Activated naive CD4-positive, alpha-beta T cell treated with anti-CD3 and anti-CD28 coated beads, Interleukin-2, amount 50 U/mL, for 24 hours (primary cell): ENCODE data around the gene KCNC1.

ENCODE experiments used
- H3K27ac Mint-ChIP-seq: one replicate; pipeline ENCODE4 v1.8.0; 2021; ENCODE audit warnings: mild to moderate bottlenecking, mixed read lengths
- H3K27me3 Mint-ChIP-seq: one replicate; pipeline ENCODE4 v1.8.0; 2021; ENCODE audit warnings: mixed read lengths
- H3K36me3 Mint-ChIP-seq: one replicate; pipeline ENCODE4 v1.8.0; 2021; ENCODE audit warnings: mixed read lengths
- H3K4me1 Mint-ChIP-seq: one replicate; pipeline ENCODE4 v1.8.0; 2021; ENCODE audit warnings: mixed read lengths
- H3K4me3 Mint-ChIP-seq: one replicate; pipeline ENCODE4 v1.8.0; 2021; ENCODE audit warnings: mild to moderate bottlenecking, mixed read lengths
- H3K9me3 Mint-ChIP-seq: one replicate; pipeline ENCODE4 v1.8.0; 2021; ENCODE audit warnings: mixed read lengths

KCNC1 gene

DNA sequence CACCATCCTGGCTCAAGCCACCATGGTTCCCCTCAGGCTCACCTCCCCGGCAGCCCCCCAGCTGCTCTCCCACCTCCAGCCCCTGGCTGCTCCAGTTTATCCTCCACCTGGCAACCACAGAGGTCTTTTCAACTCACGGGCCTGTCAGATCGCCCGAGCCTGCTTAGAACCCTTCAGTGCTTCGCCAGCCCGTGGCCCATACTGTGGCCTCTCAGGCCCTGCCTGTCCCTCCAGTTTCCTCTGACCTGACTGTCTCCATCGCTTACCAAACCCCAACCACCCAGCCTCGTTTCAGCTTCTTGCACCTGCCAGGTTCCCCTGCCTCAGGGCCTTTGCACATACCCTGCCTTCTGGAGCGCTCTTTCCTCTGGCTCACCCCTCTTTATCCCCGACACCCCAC lies 6.9 kb downstream of the KCNC1 start:
- Mint-ChIP-seq H3K36me3 (no peaks in the 10 kb centered on the region), H3K4me3 (no peak overlapping the region), H3K27me3 (peaks cover 12% of the 10 kb centered on the region), H3K4me1 (no peaks in the 10 kb centered on the region), H3K9me3 (no peaks in the 10 kb centered on the region), H3K27ac (no peak overlapping the region)

- Mint-ChIP-seq H3K27ac (no peak overlapping the region), H3K4me3 (no peak overlapping the region), H3K9me3 (no peaks in the 10 kb centered on the region), H3K4me1 (no peaks in the 10 kb centered on the region), H3K36me3 (no peaks in the 10 kb centered on the region), H3K27me3 (peaks cover 9% of the 10 kb centered on the region)
These were observed 7.4 kb downstream of the KCNC1 start for GRCh38 chr11:17742019-17742418.

GRCh38 chr11:17743026-17743807 lies 8.6 kb downstream of the KCNC1 start:
- Mint-ChIP-seq H3K27ac (no peak overlapping the region), H3K27me3 (peaks cover 6% of the 10 kb centered on the region), H3K36me3 (no peaks in the 10 kb centered on the region), H3K4me1 (no peaks in the 10 kb centered on the region), H3K4me3 (no peak overlapping the region), H3K9me3 (no peaks in the 10 kb centered on the region)

DNA sequence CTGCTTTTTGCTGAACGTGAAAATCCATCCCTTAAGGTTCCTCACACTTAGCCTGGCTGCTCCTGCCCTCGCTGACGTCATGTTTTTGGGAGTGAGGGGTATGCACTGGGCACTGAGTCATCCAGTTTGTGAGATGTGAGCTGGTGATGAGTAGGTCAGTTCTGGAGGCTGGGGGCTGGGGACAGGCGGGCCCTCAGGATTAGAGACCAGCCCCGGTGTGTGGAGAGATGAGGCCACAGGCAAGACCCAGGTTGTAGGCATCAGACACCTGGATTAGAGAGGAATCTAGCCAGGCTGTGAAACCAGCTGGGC lies 9.2 kb downstream of the KCNC1 start:
- H3K27ac Mint-ChIP-seq = no peak overlapping the region
- H3K36me3 Mint-ChIP-seq = no peaks in the 10 kb centered on the region
- no peak overlapping the region for H3K4me3 Mint-ChIP-seq
- no peaks in the 10 kb centered on the region for H3K9me3 Mint-ChIP-seq
- H3K27me3 Mint-ChIP-seq = peaks cover 6% of the 10 kb centered on the region
- H3K4me1 Mint-ChIP-seq = no peaks in the 10 kb centered on the region

DNA sequence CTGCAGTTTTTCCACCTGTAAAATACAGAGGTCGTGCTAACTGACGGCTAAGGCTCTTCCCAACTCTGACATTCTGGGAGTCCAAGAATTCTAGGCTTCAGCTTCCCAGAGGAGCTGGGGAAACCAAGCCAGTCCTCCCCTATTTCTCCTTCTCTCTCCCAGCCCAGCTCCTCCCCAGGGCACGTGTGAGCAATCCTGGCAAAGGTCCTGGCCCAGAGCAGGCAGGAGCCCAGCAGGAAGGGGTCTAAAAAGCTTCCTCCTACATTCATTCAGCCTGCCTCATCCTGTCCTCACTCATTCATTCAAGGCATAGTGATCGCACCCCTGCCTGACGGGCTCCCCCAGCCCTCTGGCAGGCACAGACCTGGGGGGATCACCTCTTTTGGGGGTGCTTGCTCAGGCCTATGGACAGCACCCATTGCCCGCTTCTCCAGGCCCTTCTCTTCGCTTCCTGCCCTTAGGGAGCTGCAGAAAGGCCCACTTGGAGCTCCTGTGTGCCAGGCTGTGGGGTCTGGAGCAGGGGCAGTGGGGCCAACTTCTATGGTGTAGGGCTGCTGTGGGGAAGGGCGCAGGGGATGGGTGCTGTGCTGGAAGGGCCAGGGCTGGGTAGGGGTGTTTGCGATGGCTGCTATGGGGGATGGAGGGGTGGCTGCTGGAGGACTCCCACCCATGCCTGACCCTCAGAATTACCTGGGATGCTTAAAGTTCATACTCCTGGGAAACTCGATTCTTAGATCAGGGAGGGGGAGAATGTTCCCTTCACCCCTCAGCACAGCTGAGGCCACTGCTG lies 9.8 kb downstream of the KCNC1 start:
- H3K36me3 Mint-ChIP-seq = no peaks in the 10 kb centered on the region
- H3K27me3 Mint-ChIP-seq = peaks cover 6% of the 10 kb centered on the region
- no peak overlapping the region for H3K27ac Mint-ChIP-seq
- no peak overlapping the region for H3K4me3 Mint-ChIP-seq
- no peaks in the 10 kb centered on the region for H3K4me1 Mint-ChIP-seq
- H3K9me3 Mint-ChIP-seq = no peaks in the 10 kb centered on the region

GRCh38 chr11:17745023-17745772 lies 10.6 kb downstream of the KCNC1 start:
- Mint-ChIP-seq H3K36me3 (no peaks in the 10 kb centered on the region), H3K27ac (no peak overlapping the region), H3K27me3 (peaks cover 6% of the 10 kb centered on the region), H3K9me3 (no peaks in the 10 kb centered on the region), H3K4me1 (no peaks in the 10 kb centered on the region), H3K4me3 (no peak overlapping the region)

GRCh38 chr11:17746096-17746495 lies 11.5 kb downstream of the KCNC1 start:
- Mint-ChIP-seq H3K27me3 (peaks cover 6% of the 10 kb centered on the region), H3K4me1 (no peaks in the 10 kb centered on the region), H3K27ac (no peak overlapping the region), H3K4me3 (no peak overlapping the region), H3K9me3 (no peaks in the 10 kb centered on the region), H3K36me3 (no peaks in the 10 kb centered on the region)

DNA sequence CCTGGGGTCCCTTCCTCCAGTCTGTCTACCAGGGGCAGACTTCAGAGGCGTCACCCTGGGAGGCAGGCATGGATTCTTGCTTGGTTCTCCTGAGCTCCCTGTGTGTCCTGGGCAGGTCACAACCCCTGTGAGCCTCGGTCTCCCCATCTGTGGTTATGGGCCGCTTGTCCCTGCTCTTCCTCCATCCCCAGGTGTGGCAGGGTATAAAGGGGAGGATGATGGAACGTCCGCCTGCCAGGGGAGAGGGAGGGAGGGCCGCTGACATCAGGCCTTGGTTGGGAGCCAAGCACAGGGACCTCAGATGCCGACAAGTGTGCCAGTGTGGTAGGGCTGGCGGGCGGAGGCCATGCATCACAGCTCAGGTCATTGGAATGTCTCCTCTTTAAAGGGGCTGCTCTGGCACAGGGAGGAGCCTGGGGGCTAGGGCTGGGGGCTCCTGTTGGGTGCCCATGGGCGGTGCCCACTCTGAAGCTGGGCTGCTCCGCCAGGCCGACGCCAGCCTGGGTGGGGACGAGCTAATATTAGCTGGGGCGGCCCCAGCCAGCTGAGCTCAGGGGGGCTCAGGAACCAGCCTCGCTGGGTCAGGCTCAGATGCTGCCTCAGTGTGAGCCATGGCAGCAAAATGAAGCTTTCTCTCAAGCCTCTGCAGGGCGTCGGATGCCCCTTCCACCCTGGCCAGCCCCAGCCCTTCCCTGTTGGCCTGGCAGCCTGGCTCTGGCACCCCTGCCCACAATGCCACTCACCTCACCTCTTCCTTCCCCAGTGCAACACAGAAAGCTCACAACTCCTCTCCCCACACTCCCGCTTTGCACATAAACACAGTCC lies 12.8 kb downstream of the KCNC1 start:
- Mint-ChIP-seq H3K27me3 (peaks cover 4% of the 10 kb centered on the region), H3K4me1 (no peaks in the 10 kb centered on the region), H3K27ac (no peak overlapping the region), H3K36me3 (no peaks in the 10 kb centered on the region), H3K4me3 (no peak overlapping the region), H3K9me3 (no peaks in the 10 kb centered on the region)

- H3K4me3 Mint-ChIP-seq = no peak overlapping the region
- no peaks in the 10 kb centered on the region for H3K4me1 Mint-ChIP-seq
- no peaks in the 10 kb centered on the region for H3K9me3 Mint-ChIP-seq
- no peak overlapping the region for H3K27ac Mint-ChIP-seq
- no peaks in the 10 kb centered on the region for H3K36me3 Mint-ChIP-seq
- peaks cover 5% of the 10 kb centered on the region for H3K27me3 Mint-ChIP-seq
These were observed 13.5 kb downstream of the KCNC1 start for GRCh38 chr11:17748044-17748443.

DNA sequence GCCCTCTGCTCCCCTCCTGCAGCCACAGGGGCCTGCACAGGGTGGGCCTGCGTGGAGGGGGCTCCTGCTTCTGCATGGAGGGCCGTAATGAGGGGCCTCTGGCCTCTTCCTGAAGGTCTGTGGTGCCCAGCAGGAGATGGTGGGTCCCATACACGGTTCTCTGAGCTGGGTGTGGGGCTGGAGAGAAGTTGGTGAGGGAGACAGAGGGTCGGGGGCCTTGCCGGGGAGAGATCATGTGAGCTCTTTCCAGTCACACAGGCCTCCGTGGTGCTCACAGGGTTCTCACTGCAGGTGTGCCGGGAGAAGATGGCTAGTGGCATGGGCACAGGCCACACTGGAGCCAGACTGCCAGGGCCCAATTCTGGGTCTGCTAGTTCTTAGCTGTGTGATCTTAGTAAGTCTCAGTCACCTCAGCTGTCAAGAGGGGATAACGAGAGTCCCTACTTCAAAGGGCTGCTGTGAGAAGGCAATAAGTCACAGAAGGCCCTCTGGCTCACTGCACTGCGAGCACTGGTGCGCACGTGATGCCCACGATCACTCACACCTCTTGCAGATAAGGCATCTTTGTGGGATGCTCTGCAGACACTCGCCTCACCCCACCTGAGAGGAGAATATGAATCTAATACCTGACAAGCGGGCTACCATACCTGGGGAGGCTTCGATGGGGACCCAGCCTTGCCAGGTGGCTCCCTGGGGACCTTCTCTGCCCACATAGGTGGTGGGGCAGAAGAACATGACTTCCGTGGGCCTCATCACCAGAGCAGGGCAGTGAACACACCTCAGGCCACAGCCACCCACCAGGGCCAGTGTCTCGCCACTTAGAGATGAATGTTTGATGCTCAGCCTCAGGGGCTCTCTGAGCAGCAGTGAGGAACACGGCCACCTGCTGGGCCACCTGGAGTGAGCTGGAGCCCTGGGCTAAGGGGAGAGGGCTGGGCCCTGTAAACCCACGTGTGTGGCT lies 14.5 kb downstream of the KCNC1 start:
- Mint-ChIP-seq H3K4me3 (no peak overlapping the region), H3K9me3 (no peaks in the 10 kb centered on the region), H3K27me3 (peaks cover 5% of the 10 kb centered on the region), H3K27ac (no peak overlapping the region), H3K36me3 (no peaks in the 10 kb centered on the region), H3K4me1 (no peaks in the 10 kb centered on the region)

DNA sequence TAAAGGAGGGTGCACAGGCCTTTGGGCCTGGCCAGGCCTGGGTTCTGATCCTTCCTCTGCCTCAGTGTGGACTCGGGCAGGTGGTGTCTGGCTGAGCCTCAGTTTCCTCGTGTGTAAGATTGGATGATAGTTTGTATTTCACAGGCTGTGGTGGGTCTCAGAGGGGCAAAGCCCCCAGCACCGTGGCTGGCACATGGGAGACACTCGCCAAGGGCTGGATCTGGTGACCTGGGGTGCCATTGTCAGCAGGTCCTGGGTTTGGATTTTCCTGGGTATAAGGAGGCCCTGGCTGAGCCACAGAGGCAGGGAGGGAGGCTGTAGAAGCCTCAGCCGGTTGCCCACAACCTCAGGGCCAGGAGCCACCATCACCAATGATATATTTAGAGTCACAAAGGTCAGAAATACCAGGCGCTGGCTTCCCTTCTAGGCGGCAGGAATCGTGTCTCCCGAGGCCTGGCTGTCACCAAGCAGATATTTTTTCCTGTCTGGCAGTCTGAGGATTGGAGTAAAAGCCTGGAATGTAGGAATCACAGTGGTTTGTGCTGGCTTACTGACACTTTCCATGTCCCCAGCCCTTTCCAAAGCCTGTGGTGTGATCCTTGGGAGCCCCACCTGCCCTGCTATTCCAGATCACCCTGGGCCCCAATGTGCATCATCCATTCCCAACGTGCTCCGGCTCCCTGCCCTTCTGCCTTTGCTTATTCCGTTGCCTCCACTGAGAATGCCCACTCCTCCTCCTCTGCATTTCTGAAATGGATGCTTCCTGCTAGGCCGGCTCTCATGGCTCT lies 15.6 kb downstream of the KCNC1 start:
- Mint-ChIP-seq H3K27ac (no peak overlapping the region), H3K9me3 (no peaks in the 10 kb centered on the region), H3K27me3 (peaks cover 7% of the 10 kb centered on the region)

GRCh38 chr11:17750801-17751165 lies 16.2 kb downstream of the KCNC1 start:
- Mint-ChIP-seq H3K4me1 (no peaks in the 10 kb centered on the region), H3K27ac (no peak overlapping the region), H3K9me3 (no peaks in the 10 kb centered on the region), H3K4me3 (no peak overlapping the region), H3K36me3 (no peaks in the 10 kb centered on the region), H3K27me3 (peaks cover 5% of the 10 kb centered on the region)

More for the DNA sequence above, 15.6 kb downstream of the KCNC1 start:
- H3K36me3 Mint-ChIP-seq = no peaks in the 10 kb centered on the region
- no peaks in the 10 kb centered on the region for H3K4me1 Mint-ChIP-seq
- H3K4me3 Mint-ChIP-seq = no peak overlapping the region

DNA sequence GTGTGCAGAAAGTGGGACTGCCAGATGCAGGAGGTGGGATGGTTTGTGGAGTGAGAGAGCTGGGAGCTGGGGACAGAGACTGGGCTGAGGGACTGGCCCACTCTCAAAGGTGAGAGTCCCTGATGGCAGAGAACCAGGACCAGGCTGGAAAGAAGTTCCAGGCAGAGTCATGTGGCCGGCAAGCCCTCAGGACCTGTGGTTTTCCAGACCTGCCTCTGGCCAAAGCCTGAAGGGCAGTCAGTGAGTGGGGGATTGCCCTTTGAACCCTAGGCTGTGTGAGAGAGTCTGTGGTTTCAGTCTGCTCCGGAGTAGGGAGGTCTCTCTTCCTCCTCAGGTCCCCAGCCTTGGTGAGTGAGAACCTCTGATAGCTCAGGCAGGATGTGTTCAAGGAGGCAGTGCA lies 17.0 kb downstream of the KCNC1 start:
- no peaks in the 10 kb centered on the region for H3K4me1 Mint-ChIP-seq
- H3K4me3 Mint-ChIP-seq = no peak overlapping the region
- no peak overlapping the region for H3K27ac Mint-ChIP-seq
- H3K36me3 Mint-ChIP-seq = no peaks in the 10 kb centered on the region
- no peaks in the 10 kb centered on the region for H3K9me3 Mint-ChIP-seq
- peaks cover 5% of the 10 kb centered on the region for H3K27me3 Mint-ChIP-seq

DNA sequence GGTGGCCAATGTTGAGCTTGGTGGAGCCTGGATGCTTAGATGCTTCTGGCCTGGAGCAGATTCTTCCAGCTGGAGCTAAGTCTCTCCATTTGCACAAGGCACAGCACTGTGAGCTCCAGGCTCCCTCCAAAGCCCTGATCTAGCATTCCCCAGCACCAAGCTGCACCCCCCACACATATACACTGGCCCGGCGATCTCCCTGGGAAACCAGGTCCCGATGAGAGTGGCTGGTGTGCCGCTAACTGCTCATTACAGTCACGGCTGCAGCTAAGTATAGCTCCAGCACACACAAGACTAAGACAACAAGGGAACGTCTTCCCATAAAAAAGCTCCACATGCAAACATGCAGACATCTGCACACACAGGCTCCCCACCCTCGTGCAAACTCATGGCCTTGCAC lies 17.6 kb downstream of the KCNC1 start:
- no peaks in the 10 kb centered on the region for H3K4me1 Mint-ChIP-seq
- H3K4me3 Mint-ChIP-seq = no peak overlapping the region
- no peaks in the 10 kb centered on the region for H3K36me3 Mint-ChIP-seq
- no peaks in the 10 kb centered on the region for H3K9me3 Mint-ChIP-seq
- H3K27ac Mint-ChIP-seq = no peak overlapping the region
- peaks cover 5% of the 10 kb centered on the region for H3K27me3 Mint-ChIP-seq
